Hematopoietic multipotent progenitor cell treated with erythropoietin and hydrocortisone succinate and interleukin-3 and kit ligand, for 6 days (in vitro differentiated cells): ENCODE results near the gene CNPY1.

ENCODE experiments used
- DNase-seq: peaks from one replicate; pipeline ENCODE4 v3.0.0-alpha.2; 2015

CNPY1 gene

DNA sequence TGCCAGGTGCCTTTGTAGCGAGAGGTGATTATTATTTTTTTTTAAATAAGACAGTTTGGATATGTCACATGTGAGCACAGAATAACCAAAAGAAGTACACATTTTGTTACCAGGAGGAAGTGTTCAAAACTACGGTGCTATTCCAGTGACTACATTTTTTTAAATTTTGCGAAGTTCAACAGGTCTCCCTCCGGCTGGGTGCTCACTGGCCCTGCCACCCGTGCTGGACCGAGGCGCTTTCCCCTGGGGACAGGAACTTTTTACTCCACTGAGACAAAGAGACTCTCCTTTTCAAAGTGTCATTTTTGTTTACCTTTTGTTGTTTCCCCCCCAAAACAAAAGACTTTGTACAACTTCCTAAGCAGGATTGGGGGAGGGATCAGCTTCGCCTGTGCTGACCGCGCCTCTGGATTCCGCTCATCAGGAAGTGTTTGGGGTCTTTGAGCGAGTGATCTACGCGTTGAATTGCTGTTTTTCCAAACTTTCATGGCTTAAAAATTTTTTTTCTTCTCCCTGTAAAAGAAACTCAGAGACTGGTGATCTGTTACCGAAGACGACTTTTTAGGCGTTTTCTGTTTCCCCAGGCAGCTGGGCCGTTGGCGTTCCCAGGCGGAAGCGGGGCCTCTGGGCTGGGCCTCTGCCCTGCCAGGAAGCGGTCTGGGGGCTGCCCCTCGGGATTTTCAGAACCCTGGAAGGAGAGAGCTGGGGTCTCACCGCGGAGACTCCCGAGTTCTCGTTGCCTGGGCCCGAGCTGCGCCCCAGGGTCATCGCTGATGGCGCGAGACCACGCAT is 81.2 kb downstream of the CNPY1 start:
- no peak for DNase-seq

DNA sequence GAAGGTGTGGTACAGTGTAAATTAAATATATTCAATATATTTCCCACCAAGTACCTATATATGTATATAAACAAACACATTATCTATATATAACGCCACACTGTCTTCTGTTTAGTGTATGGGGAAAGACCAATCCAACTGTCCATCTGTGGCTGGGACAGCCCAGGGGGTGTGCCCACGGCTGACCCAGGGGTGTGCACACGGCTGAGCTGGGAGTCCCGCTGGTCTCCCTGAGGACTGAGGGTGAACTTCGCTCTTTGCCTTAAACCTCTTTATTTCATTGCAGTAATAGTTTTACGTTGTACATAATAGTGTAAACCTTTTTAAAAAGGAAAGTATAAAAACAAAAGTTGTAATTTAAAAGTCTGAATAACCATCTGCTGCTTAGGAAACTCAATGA is 82.2 kb downstream of the CNPY1 start:
- DNase-seq, result no peak

DNA sequence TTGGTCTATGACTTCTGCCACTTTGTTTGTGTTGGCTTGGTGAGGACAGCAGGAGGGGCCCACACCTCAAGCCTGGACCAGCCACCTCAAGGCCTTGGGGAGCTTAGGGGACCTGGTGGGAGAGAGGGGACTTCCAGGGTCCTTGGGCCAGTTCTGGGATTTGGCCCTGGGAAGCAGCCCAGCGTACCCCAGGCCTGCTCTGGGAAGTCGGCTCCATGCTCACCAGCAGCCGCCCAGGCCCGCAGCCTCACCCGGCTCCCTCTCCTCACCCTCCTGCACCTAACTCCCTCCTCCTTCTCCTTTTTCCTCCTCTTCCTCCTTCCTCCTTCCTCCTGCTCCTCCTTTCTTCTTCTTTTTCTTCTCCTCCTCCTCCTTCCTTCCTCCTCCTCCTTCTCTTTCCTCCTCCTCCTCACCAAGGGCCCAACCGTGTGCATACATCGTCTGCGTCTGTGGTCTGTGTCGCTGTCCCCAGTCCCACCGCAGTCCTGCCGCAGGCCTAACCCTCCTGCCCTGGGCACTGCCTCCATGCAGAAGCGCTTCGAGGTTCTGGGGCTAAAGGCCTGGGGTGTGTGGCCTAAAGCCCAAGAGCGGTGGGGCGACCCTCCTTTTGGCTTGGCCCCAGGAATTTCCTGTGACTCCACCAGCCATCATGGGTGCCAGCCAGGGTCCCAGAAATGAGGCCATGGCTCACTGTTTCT is 83.1 kb downstream of the CNPY1 start:
- DNase-seq, result no peak

DNA sequence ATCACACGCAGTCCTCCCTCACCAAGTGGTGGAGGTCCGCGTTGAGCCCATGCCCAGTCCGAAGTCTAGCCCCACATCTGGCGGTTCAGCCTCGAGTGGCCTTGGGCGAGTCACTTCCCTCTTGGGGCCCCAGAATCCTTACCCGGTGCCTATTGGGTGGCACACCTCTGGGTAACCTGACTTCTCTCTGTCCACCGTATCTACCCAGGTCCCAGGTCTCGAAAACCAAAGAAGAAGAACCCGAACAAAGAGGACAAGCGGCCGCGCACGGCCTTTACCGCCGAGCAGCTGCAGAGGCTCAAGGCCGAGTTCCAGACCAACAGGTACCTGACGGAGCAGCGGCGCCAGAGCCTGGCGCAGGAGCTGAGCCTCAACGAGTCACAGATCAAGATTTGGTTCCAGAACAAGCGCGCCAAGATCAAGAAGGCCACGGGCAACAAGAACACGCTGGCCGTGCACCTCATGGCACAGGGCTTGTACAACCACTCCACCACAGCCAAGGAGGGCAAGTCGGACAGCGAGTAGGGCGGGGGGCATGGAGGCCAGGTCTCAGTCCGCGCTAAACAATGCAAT is 84.1 kb downstream of the CNPY1 start:
- DNase-seq, result no peak

DNA sequence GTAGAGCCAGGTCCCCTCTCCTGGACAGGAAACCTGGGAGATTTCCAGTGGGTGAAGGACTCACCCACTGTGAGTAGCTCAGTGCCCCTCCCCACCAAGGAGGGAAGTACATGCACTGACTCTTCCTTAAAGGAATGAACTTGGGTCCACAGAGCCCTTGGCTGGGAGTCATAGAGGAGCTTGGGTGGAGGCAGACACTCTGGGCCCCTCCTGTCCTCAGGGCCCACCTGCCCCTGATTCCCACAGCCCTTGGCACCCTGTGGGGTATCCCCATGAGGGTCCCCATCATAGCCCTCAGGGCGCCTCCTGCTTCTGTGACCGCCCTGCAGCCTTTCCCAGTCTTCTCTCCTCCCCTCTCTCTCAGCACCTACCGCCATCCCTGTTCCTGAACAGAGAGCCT is 84.7 kb downstream of the CNPY1 start:
- no peak for DNase-seq

DNA sequence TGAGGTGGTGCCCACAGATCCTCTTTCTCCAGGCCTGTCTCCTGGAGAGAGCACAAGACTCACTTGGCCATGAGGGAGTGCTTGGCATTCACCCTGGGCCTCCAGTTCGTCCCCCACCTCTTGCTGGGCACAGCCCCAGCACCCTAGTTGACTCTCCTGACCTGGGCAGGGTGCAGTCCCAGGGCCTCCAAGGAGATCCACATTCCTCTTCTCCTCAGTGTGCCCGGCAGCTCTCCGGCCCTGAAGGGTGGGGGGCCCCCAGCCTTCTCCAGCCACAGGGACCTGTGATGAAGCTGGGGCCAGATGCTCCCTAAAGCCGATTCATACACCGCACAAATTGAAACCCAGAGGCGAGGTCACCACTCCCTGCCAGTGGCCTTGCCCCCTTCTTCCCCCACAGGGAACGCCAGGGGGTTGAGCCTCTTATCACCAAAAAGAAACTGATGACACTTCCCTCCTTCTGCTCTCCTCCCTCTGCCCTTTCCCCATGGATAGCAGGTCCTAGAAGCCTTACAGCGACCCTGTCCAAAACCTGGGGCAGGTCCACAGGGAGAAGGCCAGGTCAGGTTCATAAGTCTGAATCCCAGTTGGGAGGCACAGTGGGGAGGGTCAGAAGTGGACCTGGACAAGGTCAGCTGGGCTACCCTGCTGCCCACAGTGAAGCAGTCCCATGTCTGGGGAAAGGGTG is 85.3 kb downstream of the CNPY1 start:
- no peak for DNase-seq

DNA sequence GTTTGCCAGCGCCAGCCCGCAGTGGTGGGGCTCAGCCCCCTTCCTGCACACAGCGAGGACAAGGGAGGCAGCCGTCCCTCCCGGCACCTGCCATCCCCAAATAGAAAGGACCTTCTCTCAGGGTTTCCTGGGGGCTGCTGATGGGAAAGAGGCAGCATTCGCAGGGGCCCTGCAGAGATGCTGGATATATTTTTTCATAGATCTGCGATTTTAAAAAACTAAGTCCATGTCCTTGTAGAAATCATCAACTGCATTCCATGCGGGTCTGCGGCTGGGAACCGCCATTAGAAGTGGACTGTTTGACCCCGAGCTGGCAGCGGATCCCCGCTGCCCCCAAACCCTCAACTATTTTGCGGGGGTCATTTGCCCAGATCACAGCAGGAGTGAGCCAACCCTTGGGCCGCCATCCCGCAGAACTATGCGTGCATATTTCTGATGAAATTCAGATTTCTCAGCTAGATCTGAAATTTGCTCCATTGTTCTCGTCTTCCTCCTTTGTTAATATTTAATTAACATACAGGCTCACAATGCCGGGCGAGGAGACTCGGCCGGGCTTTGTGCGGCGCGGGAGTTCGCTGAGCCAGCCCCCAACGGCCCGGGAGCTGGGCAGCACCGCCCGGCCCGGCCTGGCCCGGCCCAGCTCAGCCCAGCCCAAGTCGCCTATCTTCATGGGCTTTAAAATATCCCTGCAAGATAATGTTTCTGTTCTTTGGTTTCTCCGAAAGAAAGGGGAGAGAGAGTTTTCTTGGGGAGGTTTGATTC is 86.5 kb downstream of the CNPY1 start:
- no peak for DNase-seq

DNA sequence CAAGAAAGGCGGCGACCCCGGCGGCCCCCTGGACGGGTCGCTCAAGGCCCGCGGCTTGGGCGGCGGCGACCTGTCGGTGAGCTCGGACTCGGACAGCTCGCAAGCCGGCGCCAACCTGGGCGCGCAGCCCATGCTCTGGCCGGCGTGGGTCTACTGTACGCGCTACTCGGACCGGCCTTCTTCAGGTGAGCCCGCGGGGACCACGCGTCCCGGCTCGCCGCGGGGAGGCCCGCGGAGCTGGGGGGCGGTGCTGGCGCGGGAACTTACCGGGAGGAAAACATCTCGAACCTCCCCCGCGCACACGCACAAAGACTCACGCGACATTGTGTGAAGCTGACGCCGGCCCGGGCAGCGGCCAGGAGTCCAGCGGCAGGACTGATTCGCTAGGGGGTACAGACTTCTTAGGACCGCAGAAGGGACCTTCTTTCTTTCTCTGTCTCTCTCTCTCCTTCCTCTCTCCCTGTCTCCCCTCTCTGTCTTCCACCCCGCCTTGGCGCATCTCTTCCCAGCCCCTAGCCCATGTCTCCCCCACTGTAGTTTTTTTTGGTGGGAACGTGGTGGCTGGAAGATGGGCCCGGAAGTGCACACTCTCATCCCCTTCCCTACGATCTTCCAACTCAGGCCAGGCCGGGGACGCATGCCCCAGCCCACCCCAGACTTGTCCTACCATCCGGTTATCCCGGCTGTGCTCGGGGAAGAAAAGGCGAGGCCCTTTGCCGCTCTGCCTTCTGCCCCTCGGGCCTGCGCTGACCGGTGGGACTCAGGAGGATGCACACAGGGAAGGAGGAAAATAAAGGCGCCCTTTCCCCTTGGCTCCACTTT is 87.3 kb downstream of the CNPY1 start:
- DNase-seq, result no peak

DNA sequence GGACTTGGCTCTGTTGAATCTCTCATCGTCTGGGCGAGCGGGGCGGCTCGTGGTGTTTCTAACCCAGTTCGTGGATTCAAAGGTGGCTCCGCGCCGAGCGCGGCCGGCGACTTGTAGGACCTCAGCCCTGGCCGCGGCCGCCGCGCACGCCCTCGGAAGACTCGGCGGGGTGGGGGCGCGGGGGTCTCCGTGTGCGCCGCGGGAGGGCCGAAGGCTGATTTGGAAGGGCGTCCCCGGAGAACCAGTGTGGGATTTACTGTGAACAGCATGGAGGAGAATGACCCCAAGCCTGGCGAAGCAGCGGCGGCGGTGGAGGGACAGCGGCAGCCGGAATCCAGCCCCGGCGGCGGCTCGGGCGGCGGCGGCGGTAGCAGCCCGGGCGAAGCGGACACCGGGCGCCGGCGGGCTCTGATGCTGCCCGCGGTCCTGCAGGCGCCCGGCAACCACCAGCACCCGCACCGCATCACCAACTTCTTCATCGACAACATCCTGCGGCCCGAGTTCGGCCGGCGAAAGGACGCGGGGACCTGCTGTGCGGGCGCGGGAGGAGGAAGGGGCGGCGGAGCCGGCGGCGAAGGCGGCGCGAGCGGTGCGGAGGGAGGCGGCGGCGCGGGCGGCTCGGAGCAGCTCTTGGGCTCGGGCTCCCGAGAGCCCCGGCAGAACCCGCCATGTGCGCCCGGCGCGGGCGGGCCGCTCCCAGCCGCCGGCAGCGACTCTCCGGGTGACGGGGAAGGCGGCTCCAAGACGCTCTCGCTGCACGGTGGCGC is 88.1 kb downstream of the CNPY1 start, which contains the start of gene EN2:
Gene EN2, plus strand, starts transcription at position 19 of the 767 bp plus-strand sequence. Its CDS starts 249 bp downstream, at position 268.
- DNase-seq, result no peak

DNA sequence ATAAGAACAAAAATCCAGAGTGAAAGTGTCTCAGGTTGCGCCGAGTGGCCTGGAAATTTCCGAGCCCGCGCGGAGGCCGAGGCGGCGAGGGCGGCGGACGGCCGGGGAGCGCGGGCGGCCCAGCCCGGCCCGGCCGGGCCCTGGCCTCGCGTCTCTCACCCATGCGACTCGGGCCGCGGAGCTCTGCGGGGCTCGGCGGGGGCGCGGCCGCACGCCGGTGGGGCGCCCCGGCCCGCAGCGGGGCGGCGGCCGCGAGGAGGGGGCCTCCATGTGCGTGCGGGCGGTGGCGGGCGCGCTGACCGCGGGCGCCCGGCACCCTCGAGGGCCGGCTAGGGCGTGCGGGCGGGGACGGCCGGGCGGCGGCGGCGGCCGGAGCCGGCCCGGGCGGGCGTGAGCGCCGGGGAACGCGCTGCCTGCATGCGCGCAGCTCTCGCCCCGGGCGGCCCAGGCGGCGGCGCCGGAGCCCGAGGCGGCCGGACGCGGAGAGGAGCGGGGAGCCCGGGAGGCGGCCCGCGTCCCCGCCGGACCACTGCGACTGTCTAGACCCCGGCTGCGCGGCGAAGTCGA is 88.7 kb downstream of the CNPY1 start:
- DNase-seq, result no peak

DNA sequence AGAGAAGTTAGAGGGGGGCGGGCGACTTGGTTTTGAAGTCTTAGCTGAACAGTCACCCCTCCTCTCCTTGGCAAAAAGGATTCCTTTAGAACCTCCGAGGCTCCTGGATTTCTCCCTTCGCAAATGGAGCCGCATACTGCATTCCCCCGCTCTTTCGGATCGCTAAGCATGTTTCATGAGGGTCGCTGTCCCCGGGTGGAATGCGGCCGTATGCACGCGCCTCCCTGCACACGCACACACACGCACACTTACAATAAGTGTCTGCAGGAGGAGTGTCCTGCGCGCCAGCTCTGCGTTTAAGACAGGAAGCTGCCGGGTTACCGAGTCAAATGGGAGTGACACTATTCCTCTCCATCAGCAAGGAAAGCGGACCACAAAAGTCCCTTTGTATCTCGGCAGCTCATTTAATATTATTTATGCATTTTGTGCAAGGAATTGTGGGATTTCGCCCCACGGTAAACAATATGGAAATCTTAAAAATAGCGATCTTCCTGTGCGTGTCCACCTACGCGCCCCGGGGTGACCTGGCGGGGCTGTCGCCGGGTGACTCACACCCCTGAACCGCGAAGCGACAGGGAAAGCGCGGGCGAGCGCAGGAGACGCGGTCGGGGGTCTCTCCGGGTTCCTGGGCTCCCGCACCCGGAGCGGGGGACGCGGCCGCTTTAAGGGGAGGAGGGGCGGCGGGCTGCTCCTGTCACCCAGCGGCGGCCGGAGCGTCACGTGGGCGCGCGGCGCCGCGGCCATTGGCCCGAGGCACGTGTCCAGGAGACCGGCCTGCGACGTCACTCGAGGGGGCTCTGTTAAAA is 89.4 kb downstream of the CNPY1 start:
- peak; percentile 35 for DNase-seq

DNA sequence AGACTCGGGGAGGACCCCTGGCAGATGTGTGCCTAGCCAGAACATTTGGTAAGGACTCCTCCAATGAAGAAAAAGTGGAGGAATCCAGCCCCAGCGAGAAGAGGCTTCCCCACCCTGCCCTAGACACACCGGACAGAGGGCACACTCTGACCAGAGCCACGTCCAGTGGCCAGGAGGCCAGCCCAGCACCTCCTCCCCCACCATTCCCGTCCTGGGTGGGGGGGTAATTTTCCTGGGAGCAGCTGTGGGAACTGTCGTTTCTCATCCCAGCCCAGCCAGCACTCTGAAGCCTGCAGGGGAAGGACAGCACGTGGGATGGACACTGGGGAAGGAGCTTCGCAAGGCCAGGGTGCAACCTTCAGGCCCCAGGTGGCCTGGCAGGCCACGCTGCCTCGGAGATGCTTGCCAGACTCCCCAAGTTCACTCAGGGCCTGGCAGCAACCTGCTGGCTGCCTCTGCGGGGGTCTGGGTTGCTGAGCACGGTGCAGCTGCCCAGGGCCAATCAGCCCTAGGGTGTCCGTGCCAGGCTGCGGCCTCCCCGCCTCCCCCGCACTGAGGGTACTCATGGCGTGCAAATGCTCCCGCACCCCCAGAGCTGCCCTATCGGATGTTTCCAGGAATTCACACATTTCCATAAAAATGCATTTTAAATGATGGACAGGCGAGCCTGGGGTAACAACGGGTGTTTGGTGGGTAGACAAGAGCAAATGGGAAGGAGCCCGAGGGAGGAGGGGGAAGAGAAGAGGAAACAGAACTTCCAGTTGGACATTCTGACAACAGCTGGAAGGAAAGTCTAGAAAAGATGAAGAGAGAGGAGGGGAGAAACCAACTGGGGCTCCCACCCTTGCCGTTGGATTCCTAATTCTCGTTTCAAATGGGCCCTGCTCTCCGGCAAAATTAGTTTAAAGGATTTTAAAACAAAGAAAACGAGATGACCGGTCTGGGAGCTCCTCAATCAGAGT is 90.3 kb downstream of the CNPY1 start:
- no peak for DNase-seq

DNA sequence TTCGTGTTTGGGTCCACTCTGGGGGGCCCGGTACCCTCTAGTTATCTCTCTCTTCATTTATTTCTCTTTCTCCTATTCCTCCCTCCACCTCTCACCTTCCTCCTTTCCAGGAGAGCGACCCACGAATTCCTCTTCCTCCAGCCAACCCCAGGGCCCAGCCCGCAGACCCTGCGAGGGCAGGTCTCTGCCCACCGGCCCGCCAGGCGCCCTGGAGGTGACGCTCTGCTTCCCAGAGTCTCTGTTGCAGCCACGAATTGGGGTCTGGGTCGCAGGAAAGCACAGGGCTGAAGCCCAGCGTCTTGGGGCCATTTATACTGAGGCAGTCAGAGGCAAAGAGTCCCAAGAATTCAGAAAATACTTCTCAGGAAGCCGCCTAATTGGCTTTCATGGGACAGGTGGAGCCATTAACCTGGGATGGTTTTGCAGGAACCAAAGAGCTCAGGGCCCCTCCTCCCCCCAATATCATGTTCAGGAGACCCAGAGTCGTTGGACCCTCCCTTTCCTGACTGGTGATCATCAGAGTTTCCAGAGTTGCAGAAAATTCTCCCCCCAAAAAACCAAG is 91.1 kb downstream of the CNPY1 start:
- no peak for DNase-seq

DNA sequence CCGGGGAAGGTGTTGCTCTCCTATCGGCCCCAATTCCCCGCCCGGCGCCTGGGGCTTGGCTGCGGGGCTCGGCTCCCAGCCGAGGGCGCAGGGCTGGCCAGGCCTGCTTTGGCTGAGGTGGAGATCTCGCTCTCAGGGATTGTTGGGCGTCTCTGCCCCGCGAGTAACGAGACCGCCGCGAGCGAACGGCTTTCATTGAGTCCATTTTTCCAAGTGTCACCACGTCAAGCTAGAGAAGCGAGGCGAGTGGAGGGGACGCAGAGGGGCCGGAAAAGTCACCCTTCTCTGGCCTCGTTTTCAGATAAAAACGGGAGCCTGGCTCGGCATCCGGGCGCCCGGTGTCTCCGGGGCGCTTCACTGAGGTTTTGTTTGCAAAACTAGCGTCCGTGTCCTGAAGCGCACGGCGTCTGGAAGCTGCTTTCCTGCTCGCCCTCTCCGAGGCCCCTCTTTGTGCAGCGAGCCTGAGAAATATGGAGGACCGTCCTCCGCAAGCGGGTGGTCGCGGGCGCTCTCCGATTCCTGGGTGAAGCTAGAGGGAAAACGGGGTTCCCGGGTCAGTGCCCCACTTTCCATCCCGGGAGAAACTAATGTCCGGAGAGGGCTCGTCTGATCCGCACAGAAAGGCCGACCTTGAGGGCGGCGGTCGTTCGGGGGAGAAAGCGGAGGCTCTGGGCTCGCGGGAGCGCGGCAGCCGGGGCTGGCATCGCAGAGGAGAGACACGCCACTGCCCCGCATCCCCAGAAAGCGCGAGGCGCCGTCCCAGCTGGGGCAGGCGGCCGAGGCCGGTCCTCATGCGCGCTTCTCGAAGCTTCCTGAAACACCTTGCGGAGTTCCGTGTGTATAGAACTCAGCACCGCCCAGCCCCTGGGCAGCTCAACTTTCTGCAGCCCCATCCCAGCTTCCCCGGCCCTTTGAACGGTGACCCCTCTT is 91.9 kb downstream of the CNPY1 start:
- DNase-seq, result no peak

DNA sequence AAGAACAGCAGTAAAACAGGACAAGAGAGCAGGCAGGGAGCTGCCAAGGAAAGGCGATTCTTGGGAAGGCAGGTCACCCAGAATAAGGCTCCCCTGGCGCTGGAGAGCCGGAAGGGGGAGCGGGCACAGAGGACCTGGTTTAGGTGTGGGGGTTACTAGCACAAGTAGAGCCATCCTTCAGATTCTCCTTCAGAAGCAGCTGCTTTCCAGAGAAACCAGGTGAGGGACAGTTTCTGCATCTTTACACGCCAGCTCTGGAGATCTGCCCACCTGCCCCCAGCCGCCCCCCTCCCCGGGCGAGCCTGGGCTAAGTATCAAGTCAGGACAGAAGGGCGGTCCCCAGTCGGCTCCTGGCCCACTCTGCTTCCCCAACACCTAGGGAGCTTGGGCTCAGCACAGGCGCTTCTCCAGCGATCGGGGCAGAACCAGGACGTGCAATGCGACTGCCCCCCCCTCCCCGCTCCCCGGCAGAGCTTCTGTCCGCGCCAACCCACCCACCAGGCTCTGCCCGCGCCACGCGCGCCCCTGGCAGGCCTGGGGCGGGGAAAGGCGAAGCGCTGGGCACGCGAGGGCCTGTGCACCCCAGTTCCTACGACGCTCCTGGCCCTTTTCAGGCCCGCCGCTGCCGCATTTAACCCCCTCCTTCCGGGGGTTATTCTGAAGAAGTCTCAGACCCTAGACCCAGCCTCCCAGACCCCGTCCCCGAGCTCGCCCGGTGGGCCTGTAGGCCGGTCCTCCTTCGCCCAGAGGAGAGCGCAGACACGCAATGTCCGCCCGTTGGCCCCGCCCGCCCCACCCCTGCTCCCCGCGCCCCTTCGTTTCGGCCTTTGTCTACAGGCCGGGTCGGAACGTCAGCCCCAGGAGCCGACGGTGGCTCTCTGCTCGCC is 92.8 kb downstream of the CNPY1 start:
- DNase-seq, result no peak
